ENCODE results near the gene DNASE1L2.
"Not testable (repeated sequence)": the region's sequence is repeated elsewhere in the genome, so short reads cannot be mapped to it uniquely, and the experiment has no call there.

DNASE1L2 gene

GRCh38 chr16:2256531-2257140 lies 20.4 kb downstream of the DNASE1L2 start:
- no peak overlapping the region for H3K27ac ChIP-seq
- TF ChIP-seq, protein P1, sequence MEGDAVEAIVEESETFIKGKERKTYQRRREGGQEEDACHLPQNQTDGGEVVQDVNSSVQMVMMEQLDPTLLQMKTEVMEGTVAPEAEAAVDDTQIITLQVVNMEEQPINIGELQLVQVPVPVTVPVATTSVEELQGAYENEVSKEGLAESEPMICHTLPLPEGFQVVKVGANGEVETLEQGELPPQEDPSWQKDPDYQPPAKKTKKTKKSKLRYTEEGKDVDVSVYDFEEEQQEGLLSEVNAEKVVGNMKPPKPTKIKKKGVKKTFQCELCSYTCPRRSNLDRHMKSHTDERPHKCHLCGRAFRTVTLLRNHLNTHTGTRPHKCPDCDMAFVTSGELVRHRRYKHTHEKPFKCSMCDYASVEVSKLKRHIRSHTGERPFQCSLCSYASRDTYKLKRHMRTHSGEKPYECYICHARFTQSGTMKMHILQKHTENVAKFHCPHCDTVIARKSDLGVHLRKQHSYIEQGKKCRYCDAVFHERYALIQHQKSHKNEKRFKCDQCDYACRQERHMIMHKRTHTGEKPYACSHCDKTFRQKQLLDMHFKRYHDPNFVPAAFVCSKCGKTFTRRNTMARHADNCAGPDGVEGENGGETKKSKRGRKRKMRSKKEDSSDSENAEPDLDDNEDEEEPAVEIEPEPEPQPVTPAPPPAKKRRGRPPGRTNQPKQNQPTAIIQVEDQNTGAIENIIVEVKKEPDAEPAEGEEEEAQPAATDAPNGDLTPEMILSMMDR (conservative IDR thresholded peaks at IDR 0.05), result no peak

DNA sequence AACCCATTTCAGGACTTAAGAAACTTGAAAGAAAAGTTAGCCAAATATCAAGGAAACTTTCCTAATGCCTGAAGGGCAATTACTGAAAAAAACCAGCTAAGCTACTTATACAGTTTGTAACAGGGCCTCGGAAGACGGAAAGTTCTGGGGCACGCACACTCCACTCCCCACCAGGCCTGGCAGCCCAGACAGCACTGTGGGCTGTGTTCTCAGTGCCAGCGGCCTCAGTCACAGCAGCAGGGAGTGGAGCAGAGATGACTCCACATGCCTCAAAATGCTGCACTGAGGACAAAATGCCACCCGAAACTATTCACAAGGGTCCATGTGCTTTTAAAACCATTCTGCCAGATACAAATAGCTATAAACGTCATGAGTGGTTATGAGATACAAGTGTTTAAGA lies 21.5 kb downstream of the DNASE1L2 start:
- no peak overlapping the region for H3K27ac ChIP-seq
- TF ChIP-seq, protein P1 (conservative IDR thresholded peaks at IDR 0.05), result no peak

DNA sequence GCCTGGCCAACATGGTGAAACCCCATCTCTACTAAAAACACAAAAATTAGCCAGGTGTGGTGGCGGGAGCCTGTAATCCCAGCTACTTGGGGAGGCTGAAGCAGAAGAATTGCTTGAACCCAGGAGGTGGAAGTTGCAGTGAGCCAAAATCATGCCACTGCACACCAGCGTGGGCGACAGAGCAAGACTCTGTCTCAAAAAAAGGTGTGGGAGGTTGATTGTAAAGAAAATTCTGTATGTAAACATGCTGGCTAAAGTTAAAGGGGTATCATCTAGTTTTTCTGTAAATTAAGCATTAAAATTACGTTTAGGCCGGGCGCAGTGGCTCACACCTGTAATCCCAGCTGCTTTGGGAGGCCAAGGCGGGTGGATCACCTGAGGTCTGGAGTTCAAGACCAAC lies 22.3 kb downstream of the DNASE1L2 start:
- peak overlapping the region; percentile 60; the same call in 1 of the 2 replicates for H3K27ac ChIP-seq

DNA sequence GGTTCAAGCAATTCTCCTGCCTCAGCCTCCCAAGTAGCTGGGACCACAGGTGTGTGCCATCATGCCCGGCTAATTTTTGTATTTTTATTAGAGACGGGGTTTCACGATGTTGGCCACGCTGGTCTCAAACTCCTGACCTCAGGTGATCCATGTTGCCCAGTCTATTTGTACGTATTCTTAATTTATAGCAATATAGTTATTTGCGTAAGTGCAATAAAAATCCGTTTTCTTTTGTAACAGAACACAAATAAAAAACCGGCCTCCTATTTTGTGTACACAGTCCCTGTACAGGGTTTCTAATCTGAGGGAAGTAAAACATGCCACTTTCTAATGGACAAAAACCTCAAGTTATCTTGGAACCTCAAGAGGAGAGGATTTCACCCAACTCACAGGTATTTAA lies 24.0 kb downstream of the DNASE1L2 start:
- TF ChIP-seq, protein P1 (conservative IDR thresholded peaks at IDR 0.05), result no peak
- peak overlapping the region; percentile 60 for H3K27ac ChIP-seq

DNA sequence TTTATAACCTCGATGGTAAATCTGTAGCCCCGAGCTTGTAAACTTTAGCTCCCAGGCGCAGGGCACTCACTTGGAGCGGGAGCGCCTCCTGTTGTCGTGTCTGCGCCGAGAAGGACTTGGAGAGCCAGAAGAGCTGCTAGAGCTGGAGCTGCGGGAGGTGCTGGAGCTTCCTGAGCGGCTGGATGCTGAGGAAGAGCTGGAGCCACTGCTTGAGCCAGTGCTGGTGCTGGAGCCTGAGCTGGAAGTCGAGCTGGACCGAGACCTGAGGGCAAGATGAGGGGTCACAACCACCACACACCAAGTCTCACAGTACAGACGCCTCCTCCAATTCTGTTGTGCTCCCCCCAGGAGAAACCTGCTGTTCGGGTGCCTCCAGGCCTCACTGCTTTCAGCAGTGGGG lies 26.8 kb downstream of the DNASE1L2 start:
- not testable (repeated sequence) for H3K27ac ChIP-seq

GRCh38 chr16:2266887-2267286 lies 30.6 kb downstream of the DNASE1L2 start:
- peak overlapping the region; percentile 82; the same call in 1 of the 2 replicates for H3K27ac ChIP-seq

DNA sequence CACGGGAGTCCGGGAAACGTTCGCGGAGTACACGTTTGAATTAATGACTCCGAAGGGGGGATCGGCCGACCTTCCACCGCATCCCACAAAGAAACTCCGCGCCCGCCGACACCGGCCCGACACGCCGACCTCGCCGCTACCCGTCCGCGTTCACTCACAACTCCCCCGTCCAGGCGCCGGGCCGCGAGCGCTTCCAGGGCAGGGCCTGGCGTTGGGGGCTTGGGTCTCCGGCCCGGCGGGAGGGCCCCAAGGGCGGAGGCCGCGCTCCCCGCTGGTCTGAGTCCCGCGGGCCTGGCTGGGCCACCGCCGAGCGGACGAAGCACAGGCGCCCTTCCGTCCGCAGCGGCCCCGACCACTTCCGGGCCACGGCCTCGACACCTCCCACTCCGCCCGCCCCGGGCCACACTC lies 31.3 kb downstream of the DNASE1L2 start:
- peak overlapping the region; percentile 82 for H3K27ac ChIP-seq

GRCh38 chr16:2267913-2268666 lies 31.8 kb downstream of the DNASE1L2 start, which contains the start of gene RNPS1:
Gene RNPS1 (minus strand): TSS chr16:2268126. CDS start chr16:2264643, 3,483 bp downstream.
- TF ChIP-seq, protein P1 (conservative IDR thresholded peaks at IDR 0.05), result no peak
- peak within 1 kb of the TSS; percentile 82 for H3K27ac ChIP-seq

- TF ChIP-seq, protein P1 (conservative IDR thresholded peaks at IDR 0.05), result no peak
- H3K27ac ChIP-seq, result no peak overlapping the region
Measured at GRCh38 chr16:2270070-2270462, 33.8 kb downstream of the DNASE1L2 start.
